GM23338 (cell line): ENCODE data around the gene HOATZ.
A peak's percentile ranks its signal among the peaks of the same experiment; 100 is the strongest.

Experiments
- CREB1 ChIP-seq: fragments of 250-450 bp; sonication (Bioruptor Pico); IDR thresholded peaks from 2 replicates; pipeline ENCODE4 v1.5.0; 2020; ENCODE audit warnings: low read depth, mild to moderate bottlenecking, moderate library complexity
- CTCF ChIP-seq, 2 experiments: fragments of 200-600 bp in 1 of 2; sonication (generic) in 1 of 2; conservative IDR thresholded peaks; 2 replicates each; pipeline versions ENCODE4 v1.5.1 to v1.6.1; 2016 to 2017; ENCODE audit warnings: antibody characterized with exemption in 2 of 2, low read depth in 2 of 2, mild to moderate bottlenecking in 2 of 2, moderate library complexity in 1 of 2
- EZH2 ChIP-seq: fragments of 200-600 bp; sonication (generic); IDR thresholded peaks from one replicate; pipeline ENCODE4 v1.8.0; 2017; ENCODE audit warnings: antibody characterized with exemption, mild to moderate bottlenecking, low read depth; ENCODE audit not compliant: unreplicated experiment
- EZH2phosphoT487 ChIP-seq: fragments of 200-600 bp; sonication (generic); IDR thresholded peaks from one replicate; pipeline ENCODE4 v1.8.1; 2018; ENCODE audit warnings: antibody characterized with exemption; ENCODE audit not compliant: unreplicated experiment
- NANOG ChIP-seq: IDR thresholded peaks from 2 replicates; pipeline ENCODE4 v1.6.1; 2016; ENCODE audit warnings: antibody characterized with exemption, borderline replicate concordance
- POLR2AphosphoS5 ChIP-seq: IDR thresholded peaks from 2 replicates; pipeline ENCODE4 v1.6.1; 2016; ENCODE audit warnings: antibody characterized with exemption, low read depth

- TF ChIP-seq CTCF (conservative IDR thresholded peaks at IDR 0.05; ENCODE audit: low read depth in 2 of 2) (peak; percentile 34 to 35), CREB1 (CRISPR knock-in tag) (no peak), EZH2phosphoT487 (no peak), EZH2 (no peak), POLR2AphosphoS5 (no peak), NANOG (no peak)
These were observed 51.7 kb downstream of the HOATZ start for GRCh38 chr11:111566324-111566723.
